HG03196 (cell line): Measurements from ENCODE around the gene PDIA2.

Source experiments
- ATAC-seq: cut with Tn5 transposase; IDR thresholded peaks from one replicate; pipeline ENCODE4 v1.9.1; 2021; ENCODE audit not compliant: unreplicated experiment

The PDIA2 gene

GRCh38 chr16:296806-297510 lies 14.0 kb downstream of the PDIA2 start:
- ATAC-seq = no peak

GRCh38 chr16:297832-298231 lies 14.9 kb downstream of the PDIA2 start:
- no peak for ATAC-seq

- ATAC-seq = no peak
These were observed 18.3 kb downstream of the PDIA2 start for GRCh38 chr16:301235-301634.

- ATAC-seq = no peak
These were observed 19.0 kb downstream of the PDIA2 start for GRCh38 chr16:301950-302349.

- no peak for ATAC-seq
These were observed 21.0 kb downstream of the PDIA2 start for GRCh38 chr16:303760-304505.

- no peak for ATAC-seq
These were observed 23.1 kb downstream of the PDIA2 start for GRCh38 chr16:305916-306626.

GRCh38 chr16:306911-307370 lies 24.0 kb downstream of the PDIA2 start:
- no peak for ATAC-seq

GRCh38 chr16:307691-308312 lies 24.8 kb downstream of the PDIA2 start:
- ATAC-seq = no peak

GRCh38 chr16:309476-309875 lies 26.5 kb downstream of the PDIA2 start:
- no peak for ATAC-seq

GRCh38 chr16:311725-312124 lies 28.8 kb downstream of the PDIA2 start:
- ATAC-seq = no peak

GRCh38 chr16:314351-314750 lies 31.4 kb downstream of the PDIA2 start:
- no peak for ATAC-seq

- no peak for ATAC-seq
These were observed 31.9 kb downstream of the PDIA2 start for GRCh38 chr16:314795-315299.

- ATAC-seq = no peak
These were observed 33.9 kb downstream of the PDIA2 start for GRCh38 chr16:316741-317464.

- ATAC-seq = no peak
These were observed 34.6 kb downstream of the PDIA2 start for GRCh38 chr16:317583-317982.

- no peak for ATAC-seq
These were observed 35.7 kb downstream of the PDIA2 start for GRCh38 chr16:318628-319027.

- ATAC-seq = no peak
These were observed 37.2 kb downstream of the PDIA2 start for GRCh38 chr16:320206-320605.

- no peak for ATAC-seq
These were observed 38.6 kb downstream of the PDIA2 start for GRCh38 chr16:321532-321931.

GRCh38 chr16:322476-323143 lies 39.6 kb downstream of the PDIA2 start:
- ATAC-seq = no peak

GRCh38 chr16:324201-324450 lies 41.2 kb downstream of the PDIA2 start:
- no peak for ATAC-seq
